ENCODE data around the gene TJP3.

The TJP3 gene

GRCh38 chr19:3710265-3710812 is 2.2 kb downstream of the TJP3 start:
- DNase-seq (ENCODE audit: low read depth in 2 of 2, low spot score in 1 of 2): no peak

- no peak for DNase-seq (ENCODE audit: low read depth in 2 of 2, low spot score in 1 of 2)
Observed at GRCh38 chr19:3712663-3713611, 4.8 kb downstream of the TJP3 start.

- DNase-seq (ENCODE audit: low read depth in 2 of 2, low spot score in 1 of 2): no peak
Observed at GRCh38 chr19:3716147-3716668, 8.0 kb downstream of the TJP3 start.

- DNase-seq (ENCODE audit: low read depth in 2 of 2, low spot score in 1 of 2): no peak
Observed at GRCh38 chr19:3719868-3720267, 11.7 kb downstream of the TJP3 start.

GRCh38 chr19:3720349-3720917 is 12.2 kb downstream of the TJP3 start:
- no peak for DNase-seq (ENCODE audit: low read depth in 2 of 2, low spot score in 1 of 2)

GRCh38 chr19:3721131-3721886 is 13.1 kb downstream of the TJP3 start:
- DNase-seq (ENCODE audit: low read depth in 2 of 2, low spot score in 1 of 2): peak; percentile 60 to 63

GRCh38 chr19:3721887-3722442 is 13.8 kb downstream of the TJP3 start:
- no peak for DNase-seq (ENCODE audit: low read depth in 2 of 2, low spot score in 1 of 2)

- no peak for DNase-seq (ENCODE audit: low read depth in 2 of 2, low spot score in 1 of 2)
Observed at GRCh38 chr19:3722443-3723109, 14.4 kb downstream of the TJP3 start.

- no peak for DNase-seq (ENCODE audit: low read depth in 2 of 2, low spot score in 1 of 2)
Observed at GRCh38 chr19:3723110-3723488, 14.9 kb downstream of the TJP3 start.

- DNase-seq (ENCODE audit: low read depth in 2 of 2, low spot score in 1 of 2): no peak
Observed at GRCh38 chr19:3723883-3724282, 15.7 kb downstream of the TJP3 start.

- DNase-seq (ENCODE audit: low read depth in 2 of 2, low spot score in 1 of 2): no peak
Observed at GRCh38 chr19:3725121-3725520, 16.9 kb downstream of the TJP3 start.

- DNase-seq (ENCODE audit: low read depth in 2 of 2, low spot score in 1 of 2): no peak
Observed at GRCh38 chr19:3725640-3726310, 17.6 kb downstream of the TJP3 start.

- no peak for DNase-seq (ENCODE audit: low read depth in 2 of 2, low spot score in 1 of 2)
Observed at GRCh38 chr19:3730457-3730958, 22.3 kb downstream of the TJP3 start.

- no peak for DNase-seq (ENCODE audit: low read depth in 2 of 2, low spot score in 1 of 2)
Observed at GRCh38 chr19:3732108-3732507, 23.9 kb downstream of the TJP3 start.

- no peak for DNase-seq (ENCODE audit: low read depth in 2 of 2, low spot score in 1 of 2)
Observed at GRCh38 chr19:3733549-3734309, 25.5 kb downstream of the TJP3 start.

- DNase-seq (ENCODE audit: low read depth in 2 of 2, low spot score in 1 of 2): no peak
Observed at GRCh38 chr19:3734310-3734600, 26.1 kb downstream of the TJP3 start.

GRCh38 chr19:3736106-3736724 is 28.0 kb downstream of the TJP3 start:
- DNase-seq (ENCODE audit: low read depth in 2 of 2, low spot score in 1 of 2): no peak

- no peak for DNase-seq (ENCODE audit: low read depth in 2 of 2, low spot score in 1 of 2)
Observed at GRCh38 chr19:3737487-3738205, 29.5 kb downstream of the TJP3 start.

Measured in stimulated activated CD8-positive, alpha-beta memory T cell treated with anti-CD3 and anti-CD28 coated beads, Interleukin-4, amount 100 ng/mL, for 4 hours (primary cell).